Adrenal gland (tissue), 12 donors: ENCODE data around the gene KLF7. TPM values are rescaled to one million over a fixed set of nuclear protein-coding genes. Genes with fewer than 3 reads are reported as not detected.

ENCODE experiments used
- DNase-seq, 7 donors: peaks; one replicate each; pipeline ENCODE4 v3.0.0-alpha.2; 2019 to 2020
- H3K27ac ChIP-seq, 5 donors: fragments of 200-600 bp; sonication (generic) in 4 of 5; 1 replicate in 3 of 5; 2 replicates in 2 of 5; pipeline versions ENCODE4 v1.5.1 to v1.8.0; 2016 to 2020; ENCODE audit warnings: mild to moderate bottlenecking in 1 of 5
- H3K27me3 ChIP-seq: fragments of 200-600 bp; 2 replicates; pipeline ENCODE4 v1.8.0; 2021
- H3K36me3 ChIP-seq, 2 donors: fragments of 200-600 bp; replicated peaks in 1 of 2; 1 replicate in 1 of 2; 2 replicates in 1 of 2; pipeline versions ENCODE4 v1.5.1 to v1.8.0; 2018 to 2022
- H3K4me1 ChIP-seq, 2 donors: fragments of 200-600 bp; replicated peaks in 1 of 2; 1 replicate in 1 of 2; 2 replicates in 1 of 2; pipeline versions ENCODE4 v1.5.1 to v1.8.0; 2018 to 2021
- H3K4me3 ChIP-seq, 4 donors: fragments of 200-600 bp; sonication (generic) in 3 of 4; one replicate each; pipeline ENCODE4 v1.5.1; 2016 to 2018
- H3K9me3 ChIP-seq, 3 donors: fragments of 200-600 bp; sonication (generic) in 1 of 3; replicated peaks in 1 of 3; 1 replicate in 2 of 3; 2 replicates in 1 of 3; pipeline versions ENCODE4 v1.5.1 to v1.8.0; 2016 to 2021
- POLR2A ChIP-seq, 2 donors: fragments of 450-650 bp; IDR thresholded peaks; one replicate each; pipeline ENCODE4 v1.6.1; 2017; ENCODE audit warnings: antibody characterized with exemption in 2 of 2, mild to moderate bottlenecking in 2 of 2, moderate library complexity in 1 of 2
- WGBS, 4 donors: extraction: QIAGEN DNeasy Blood & Tissue Kit in 2 of 4; methylation state at CpG; one replicate each; pipeline versions ENCODE4 v1.1.5 to v1.1.7; 2013 to 2017; 5-methylcytosine and 5-hydroxymethylcytosine counted together
- intact Hi-C, 2 donors: fragments of 100-400 bp; cut with DNase I; formaldehyde crosslinking; loops; one replicate each; pipeline versions ENCODE4 v1.14.1 to v1.15.0; 2022 to 2023
- polyA plus RNA-seq, 3 donors: library from polyadenylated mRNA; stranded (reverse); fragments of 200-250 nt in 2 of 3; fragments of 350-450 nt in 1 of 3; fragmentation: Illumina TruSeq in 1 of 3; extraction: RNeasy Lipid Tissue Mini Kit (QIAGEN cat#74804) in 1 of 3; gene quantifications; one replicate each; pipeline ENCODE4 v1.2.3, GENCODE V29; 2013 to 2014
- total RNA-seq, 9 donors: library from RNA; depleted of rRNA in 4 of 9; stranded (reverse); fragments of >200 nt in 4 of 9; fragments of 120-200 nt in 1 of 9; fragmentation: NEBNext Ultra II Directional in 1 of 9; extraction: Animal tissue kit (Norgen Biotek cat#: 25700) in 1 of 9; gene quantifications; one replicate each; pipeline versions ENCODE4 v1.1.0 to v1.2.4, GENCODE V29; 2013 to 2023
- TF ChIP-seq, protein P1 (sequence below), 6 experiments: fragments of 450-650 bp in 4 of 6; fragments of 200-600 bp in 2 of 6; sonication (generic) in 1 of 6; IDR thresholded peaks; 1 replicate in 5 of 6; 2 replicates in 1 of 6; pipeline versions ENCODE4 v1.5.1 to v1.8.0; 2016 to 2021; ENCODE audit warnings: antibody characterized with exemption in 6 of 6, mild to moderate bottlenecking in 2 of 6, moderate library complexity in 1 of 6
- donor health status: healthy with polysubstance abuse.
- donor health status: Bipolar disorder and iron deficiency.
- donor health status: DM: yes; HTN: yes; CAD: no.
- donor health status: DM: no; HTN: no; CAD: no.
- donor health status: DM: no; HTN: no; CAD: no.
- donor health status: DM: yes; HTN: yes; CAD: no.

Gene KLF7
- total and polyA plus RNA-seq, 12 donors: 3.6 to 45.9 (median 17.8) TPM

DNA sequence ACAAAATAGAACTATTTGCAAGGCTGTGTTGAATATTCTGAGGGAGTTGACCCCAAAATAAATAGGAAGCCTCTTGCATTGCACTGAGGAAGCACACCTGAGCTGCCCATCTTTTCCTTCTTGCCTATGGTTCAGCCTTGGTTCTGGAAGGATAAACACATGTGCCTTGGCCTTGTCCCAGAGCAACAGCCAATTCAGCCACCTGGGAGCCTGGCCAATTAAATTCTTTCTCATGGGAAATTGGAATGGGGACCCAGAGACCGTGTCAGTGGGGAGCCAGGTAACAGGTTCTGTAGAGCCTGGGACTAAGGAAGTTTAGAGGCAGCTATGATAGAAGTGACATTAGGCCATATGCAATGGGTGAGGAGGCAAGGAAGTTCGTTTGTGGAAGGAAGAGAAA, 99.6 kb downstream of the KLF7 start:
- no peaks in the 10 kb centered on the region for H3K36me3 ChIP-seq
- intact Hi-C loops: no loop called here
- no peak for TF ChIP-seq POLR2A (IDR thresholded peaks at IDR 0.05)
- TF ChIP-seq, protein P1, sequence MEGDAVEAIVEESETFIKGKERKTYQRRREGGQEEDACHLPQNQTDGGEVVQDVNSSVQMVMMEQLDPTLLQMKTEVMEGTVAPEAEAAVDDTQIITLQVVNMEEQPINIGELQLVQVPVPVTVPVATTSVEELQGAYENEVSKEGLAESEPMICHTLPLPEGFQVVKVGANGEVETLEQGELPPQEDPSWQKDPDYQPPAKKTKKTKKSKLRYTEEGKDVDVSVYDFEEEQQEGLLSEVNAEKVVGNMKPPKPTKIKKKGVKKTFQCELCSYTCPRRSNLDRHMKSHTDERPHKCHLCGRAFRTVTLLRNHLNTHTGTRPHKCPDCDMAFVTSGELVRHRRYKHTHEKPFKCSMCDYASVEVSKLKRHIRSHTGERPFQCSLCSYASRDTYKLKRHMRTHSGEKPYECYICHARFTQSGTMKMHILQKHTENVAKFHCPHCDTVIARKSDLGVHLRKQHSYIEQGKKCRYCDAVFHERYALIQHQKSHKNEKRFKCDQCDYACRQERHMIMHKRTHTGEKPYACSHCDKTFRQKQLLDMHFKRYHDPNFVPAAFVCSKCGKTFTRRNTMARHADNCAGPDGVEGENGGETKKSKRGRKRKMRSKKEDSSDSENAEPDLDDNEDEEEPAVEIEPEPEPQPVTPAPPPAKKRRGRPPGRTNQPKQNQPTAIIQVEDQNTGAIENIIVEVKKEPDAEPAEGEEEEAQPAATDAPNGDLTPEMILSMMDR (IDR thresholded peaks at IDR 0.05): no peak
- H3K27ac ChIP-seq: no peak overlapping the region
- H3K4me1 ChIP-seq: no peaks in the 10 kb centered on the region
- H3K4me3 ChIP-seq: no peak overlapping the region
- no peaks in the 10 kb centered on the region for H3K9me3 ChIP-seq
- no peaks in the 10 kb centered on the region for H3K27me3 ChIP-seq
- 58 to 65% (median 60%) methylated on average over 2 of the region's 2 CpGs for WGBS, 4 donors
- DNase-seq: no peak

DNA sequence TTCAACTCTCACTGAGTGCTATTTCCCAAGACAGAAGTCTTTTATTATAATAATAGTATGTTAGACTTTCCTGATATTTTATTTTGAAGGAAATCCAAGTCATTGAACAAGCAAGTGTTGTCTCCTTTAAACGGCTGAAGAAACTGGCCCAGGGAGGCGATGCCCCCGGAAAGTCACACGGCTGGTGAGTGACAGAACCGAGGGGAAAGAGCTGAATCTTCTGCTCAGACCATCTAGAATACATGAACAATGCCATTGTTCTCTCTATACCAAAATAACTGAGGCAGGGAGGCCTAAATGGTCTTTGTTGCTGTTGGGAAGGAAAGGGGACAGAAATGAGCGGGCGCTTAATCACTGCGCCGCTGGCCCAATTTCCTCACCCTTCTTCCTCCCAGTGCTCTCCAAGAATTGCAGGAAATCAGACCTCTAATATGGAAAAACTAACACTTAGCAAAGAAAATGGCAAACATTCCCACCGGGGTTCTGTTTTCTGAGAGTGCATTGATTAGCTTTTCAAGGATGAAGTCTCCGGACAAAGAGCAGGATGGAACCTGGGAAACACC, 101.5 kb downstream of the KLF7 start:
- TF ChIP-seq, protein P1 (IDR thresholded peaks at IDR 0.05): no peak
- no peak for TF ChIP-seq POLR2A (IDR thresholded peaks at IDR 0.05)
- H3K4me1 ChIP-seq: no peaks in the 10 kb centered on the region
- H3K9me3 ChIP-seq: no peaks in the 10 kb centered on the region
- H3K4me3 ChIP-seq: no peak overlapping the region
- H3K36me3 ChIP-seq: no peaks in the 10 kb centered on the region
- intact Hi-C loops: no loop called here
- H3K27ac ChIP-seq: no peak overlapping the region
- WGBS, 4 donors: 74 to 84% (median 80%) methylated on average over 11 of the region's 11 CpGs
- no peak for DNase-seq
- H3K27me3 ChIP-seq: no peaks in the 10 kb centered on the region

DNA sequence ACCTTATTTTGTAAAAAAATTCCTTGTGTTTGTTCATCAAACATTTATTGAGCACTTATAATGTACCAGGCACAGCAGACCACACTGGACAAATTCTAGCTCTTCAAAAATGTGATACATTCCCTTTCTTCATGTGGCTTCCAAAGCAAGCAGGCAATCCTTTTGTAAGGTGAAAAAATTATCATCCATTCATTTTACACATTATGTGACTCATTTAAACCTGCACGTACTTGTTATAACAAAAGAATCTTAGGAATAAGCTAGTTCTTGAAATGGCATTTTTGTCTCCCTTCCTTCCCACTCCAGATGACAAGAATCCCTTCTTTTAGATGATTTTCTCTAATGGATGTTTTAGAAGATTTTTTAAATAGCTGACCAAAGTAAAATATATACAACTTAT, 104.6 kb downstream of the KLF7 start:
- H3K27ac ChIP-seq: no peak overlapping the region
- intact Hi-C loops: no loop called here
- no peaks in the 10 kb centered on the region for H3K27me3 ChIP-seq
- H3K4me3 ChIP-seq: no peak overlapping the region
- no peak for TF ChIP-seq POLR2A (IDR thresholded peaks at IDR 0.05)
- TF ChIP-seq, protein P1 (IDR thresholded peaks at IDR 0.05): no peak
- H3K36me3 ChIP-seq: no peaks in the 10 kb centered on the region
- DNase-seq: no peak
- WGBS, 4 donors: 71 to 85% (median 73%) methylated on average over 1 of the region's 1 CpG
- no peaks in the 10 kb centered on the region for H3K9me3 ChIP-seq
- no peaks in the 10 kb centered on the region for H3K4me1 ChIP-seq

DNA sequence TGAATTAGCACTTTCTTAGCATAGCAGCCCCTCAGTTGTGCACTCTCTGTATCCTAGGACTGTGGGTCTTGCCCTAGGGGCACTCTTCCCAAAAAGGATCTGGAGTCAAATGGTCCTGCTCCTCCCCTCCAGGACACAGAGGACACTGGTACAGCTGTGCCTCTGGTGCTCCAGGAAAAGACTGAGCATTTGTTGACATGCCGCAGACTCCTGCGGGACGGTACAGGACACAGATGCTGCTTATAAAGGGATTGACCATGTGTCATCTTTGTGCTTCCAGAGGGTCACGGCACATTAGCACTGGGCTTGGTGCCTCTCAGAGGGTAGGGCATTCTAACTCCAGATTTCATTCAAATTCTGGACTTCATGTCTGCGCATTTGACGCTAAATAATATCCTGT, 110.5 kb downstream of the KLF7 start:
- TF ChIP-seq POLR2A (IDR thresholded peaks at IDR 0.05): no peak
- TF ChIP-seq, protein P1 (IDR thresholded peaks at IDR 0.05): no peak
- Histone ChIP-seq H3K4me1 (no peaks in the 10 kb centered on the region), H3K36me3 (no peaks in the 10 kb centered on the region), H3K27ac (no peak overlapping the region), H3K4me3 (no peak overlapping the region), H3K27me3 (no peaks in the 10 kb centered on the region), H3K9me3 (no peaks in the 10 kb centered on the region)
- WGBS, 4 donors: 81 to 94% (median 84%) methylated on average over 3 to 6 of the region's 6 CpGs
- intact Hi-C loops: no loop called here
- DNase-seq: no peak
